ENCODE results near the gene SCN4B. TPM values are rescaled to one million over a fixed set of nuclear protein-coding genes. Genes with fewer than 3 reads are reported as not detected.

Gene SCN4B
- total RNA-seq, 1 experiment from 2014 or later, result 0.33 TPM

GRCh38 chr11:118152020-118152551, 537 bp downstream of the SCN4B start:
- Histone ChIP-seq H3K36me3 (ENCODE audit: control insufficient read depth, insufficient read depth, low read length) (no peaks in the 10 kb centered on the region), H3K4me3 (ENCODE audit: low read depth in 2 of 2, low read length in 2 of 2) (peak overlapping the region in 1 of 2 experiments; percentile 50; a peak in 2 of 4 replicates), H3K27ac (ENCODE audit: low read length) (no peak overlapping the region), H3K9me3 (ENCODE audit: control insufficient read depth, insufficient read depth, low read depth, low read length) (no peaks in the 10 kb centered on the region), H3K27me3 (ENCODE audit: control insufficient read depth, insufficient read depth, low read length) (peaks cover 30% of the 10 kb centered on the region), H3K4me1 (ENCODE audit: control insufficient read depth, insufficient read depth, low read length) (peaks cover 4% of the 10 kb centered on the region)
- BruUV-seq (replicated peaks), result no TSS peak
- intact Hi-C loops (cut with micrococcal nuclease; ENCODE audit: unreplicated experiment) (loop anchor here (5.0 kb wide), 1 partner anchor 140 kb away; no protein-coding TSS in a partner anchor), in situ Hi-C loops (cut with HindIII; ENCODE audit: low pct_unique_long_range_greater_than_20kb, low sequenced_read_pairs) (no loop called here)
- TF ChIP-seq SIN3A (IDR thresholded peaks at IDR 0.05; ENCODE audit: borderline replicate concordance, insufficient read depth, low read depth, low read length), result no peak
- no peak for TF ChIP-seq TCF7L2 (IDR thresholded peaks at IDR 0.05; ENCODE audit: low read depth, low read length)
- TF ChIP-seq POLR2AphosphoS5 (IDR thresholded peaks at IDR 0.05; ENCODE audit: low read depth, low read length), result no peak
- no peak for TF ChIP-seq CTCF (IDR thresholded peaks at IDR 0.05)
- no peak for TF ChIP-seq REST (IDR thresholded peaks at IDR 0.05; ENCODE audit: insufficient read depth in 1 of 2, low read depth in 2 of 2, low read length in 1 of 2)
- DNase-seq (ENCODE audit: low read depth, low spot score), result no peak
- no peak for ATAC-seq
- ChIA-PET CTCF (no interaction called here), POLR2A (no interaction called here)

- CTCF ChIA-PET, result no interaction called here
- no peak for DNase-seq (ENCODE audit: low read depth, low spot score)
- Histone ChIP-seq H3K36me3 (ENCODE audit: control insufficient read depth, insufficient read depth, low read length) (no peaks in the 10 kb centered on the region), H3K4me1 (ENCODE audit: control insufficient read depth, insufficient read depth, low read length) (peaks cover 2% of the 10 kb centered on the region), H3K27me3 (ENCODE audit: control insufficient read depth, insufficient read depth, low read length) (peaks cover 29% of the 10 kb centered on the region), H3K27ac (ENCODE audit: low read length) (no peak overlapping the region), H3K9me3 (ENCODE audit: control insufficient read depth, insufficient read depth, low read depth, low read length) (no peaks in the 10 kb centered on the region), H3K4me3 (ENCODE audit: low read depth in 2 of 2, low read length in 2 of 2) (no peak overlapping the region)
- ATAC-seq, result no peak
- intact Hi-C loops (cut with micrococcal nuclease; ENCODE audit: unreplicated experiment), result loop anchor here (5.0 kb wide), 1 partner anchor 141 kb away; no protein-coding TSS in a partner anchor
- BruUV-seq (replicated peaks), result no TSS peak
- POLR2A ChIA-PET, result no interaction called here
- in situ Hi-C loops (cut with HindIII; ENCODE audit: low pct_unique_long_range_greater_than_20kb, low sequenced_read_pairs), result no loop called here
- TF ChIP-seq CTCF (IDR thresholded peaks at IDR 0.05) (no peak), REST (IDR thresholded peaks at IDR 0.05; ENCODE audit: insufficient read depth in 1 of 2, low read depth in 2 of 2, low read length in 1 of 2) (no peak), TCF7L2 (IDR thresholded peaks at IDR 0.05; ENCODE audit: low read depth, low read length) (no peak), SIN3A (IDR thresholded peaks at IDR 0.05; ENCODE audit: borderline replicate concordance, insufficient read depth, low read depth, low read length) (no peak)
Observed at GRCh38 chr11:118151431-118151830, 1.2 kb downstream of the SCN4B start.
